Mononuclear cell (primary cell): ENCODE data around the gene PLVAP. TPM values are rescaled to one million over a fixed set of nuclear protein-coding genes. Genes with fewer than 3 reads are reported as not detected.

Source experiments
- H3K27me3 ChIP-seq: 2 replicates; pipeline ENCODE4 v1.6.0; 2011; ENCODE audit warnings: low read length, control low read depth; ENCODE audit not compliant: insufficient read depth
- H3K4me1 ChIP-seq: 2 replicates; pipeline ENCODE4 v1.5.1; 2011; ENCODE audit warnings: mild to moderate bottlenecking, low read length, control low read depth; ENCODE audit not compliant: insufficient read depth
- H3K4me3 ChIP-seq: 2 replicates; pipeline ENCODE4 v1.5.1; 2011; ENCODE audit warnings: mild to moderate bottlenecking, low read length, moderate library complexity
- H3K9me3 ChIP-seq: 2 replicates; pipeline ENCODE4 v1.5.1; 2011; ENCODE audit warnings: low read depth, mild to moderate bottlenecking, control low read depth, low read length
- total RNA-seq: library from RNA; depleted of rRNA; stranded (reverse); fragments of >200 nt; gene quantifications from one replicate; pipeline ENCODE4 v1.2.3, GENCODE V29; 2012

Gene PLVAP
- total RNA-seq, 1 donor: 0.63 TPM

GRCh38 chr19:17327068-17327653 is 50.0 kb downstream of the PLVAP start:
- no peaks in the 10 kb centered on the region for H3K9me3 ChIP-seq
- peaks cover 11% of the 10 kb centered on the region for H3K4me1 ChIP-seq

DNA sequence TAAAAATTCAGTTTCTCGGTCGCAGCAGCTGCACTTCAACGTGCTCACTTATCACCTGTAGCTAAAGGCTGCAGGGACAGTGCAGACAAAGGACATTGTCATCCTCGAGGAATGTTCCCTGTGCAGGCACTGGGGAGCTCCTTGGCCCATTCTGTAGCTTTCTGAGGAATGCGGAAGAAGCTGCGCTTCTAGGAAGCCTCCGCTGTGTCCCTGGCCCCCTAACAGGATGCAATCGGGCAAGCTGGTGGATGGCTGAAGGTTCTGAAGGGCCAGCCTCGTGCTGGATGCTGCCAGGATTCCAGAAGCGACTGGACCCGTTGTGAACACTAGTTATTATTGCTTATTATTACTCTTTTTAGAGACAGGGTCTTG is 50.6 kb downstream of the PLVAP start:
- H3K27me3 ChIP-seq: peaks cover 14% of the 10 kb centered on the region
- H3K9me3 ChIP-seq: no peaks in the 10 kb centered on the region
- H3K4me1 ChIP-seq: peaks cover 11% of the 10 kb centered on the region
- H3K4me3 ChIP-seq: no peak overlapping the region

More at GRCh38 chr19:17327068-17327653, 50.0 kb downstream of the PLVAP start:
- peaks cover 14% of the 10 kb centered on the region for H3K27me3 ChIP-seq
- no peak overlapping the region for H3K4me3 ChIP-seq

- H3K27me3 ChIP-seq: peaks cover 14% of the 10 kb centered on the region
These were observed 51.1 kb downstream of the PLVAP start for GRCh38 chr19:17325881-17326594.

DNA sequence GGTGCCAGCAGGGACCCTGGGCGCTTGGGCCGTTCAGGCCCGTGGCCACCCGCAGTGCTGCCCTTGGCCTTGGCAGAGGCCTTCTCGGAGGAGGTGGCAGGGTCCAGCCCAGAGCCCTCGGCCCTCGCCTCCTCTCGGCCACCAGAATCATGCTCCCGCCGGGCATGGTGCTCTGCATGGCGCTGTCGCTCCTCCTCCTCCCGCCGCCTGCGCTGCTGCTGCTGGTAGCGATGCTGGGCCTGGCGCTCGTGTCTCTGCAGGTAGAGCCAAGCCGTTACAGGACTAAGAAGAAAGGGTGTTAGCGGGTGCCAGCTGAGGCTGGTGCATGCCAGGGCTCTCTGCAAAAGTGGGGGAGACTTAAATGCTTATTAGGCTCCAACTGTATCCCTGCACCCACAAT is 52.0 kb downstream of the PLVAP start:
- peaks cover 11% of the 10 kb centered on the region for H3K4me1 ChIP-seq
- no peak overlapping the region for H3K4me3 ChIP-seq
- peaks cover 11% of the 10 kb centered on the region for H3K27me3 ChIP-seq
- no peaks in the 10 kb centered on the region for H3K9me3 ChIP-seq

More at GRCh38 chr19:17325881-17326594, 51.1 kb downstream of the PLVAP start:
- H3K9me3 ChIP-seq: no peaks in the 10 kb centered on the region
- peaks cover 11% of the 10 kb centered on the region for H3K4me1 ChIP-seq
- no peak overlapping the region for H3K4me3 ChIP-seq

GRCh38 chr19:17324357-17325114 is 52.6 kb downstream of the PLVAP start:
- H3K4me3 ChIP-seq: no peak overlapping the region
- H3K27me3 ChIP-seq: peaks cover 5% of the 10 kb centered on the region
- H3K4me1 ChIP-seq: peaks cover 9% of the 10 kb centered on the region
- no peaks in the 10 kb centered on the region for H3K9me3 ChIP-seq

GRCh38 chr19:17323964-17324332 is 53.2 kb downstream of the PLVAP start:
- Histone ChIP-seq H3K27me3 (no peaks in the 10 kb centered on the region), H3K9me3 (no peaks in the 10 kb centered on the region), H3K4me3 (no peak overlapping the region), H3K4me1 (peaks cover 3% of the 10 kb centered on the region)

DNA sequence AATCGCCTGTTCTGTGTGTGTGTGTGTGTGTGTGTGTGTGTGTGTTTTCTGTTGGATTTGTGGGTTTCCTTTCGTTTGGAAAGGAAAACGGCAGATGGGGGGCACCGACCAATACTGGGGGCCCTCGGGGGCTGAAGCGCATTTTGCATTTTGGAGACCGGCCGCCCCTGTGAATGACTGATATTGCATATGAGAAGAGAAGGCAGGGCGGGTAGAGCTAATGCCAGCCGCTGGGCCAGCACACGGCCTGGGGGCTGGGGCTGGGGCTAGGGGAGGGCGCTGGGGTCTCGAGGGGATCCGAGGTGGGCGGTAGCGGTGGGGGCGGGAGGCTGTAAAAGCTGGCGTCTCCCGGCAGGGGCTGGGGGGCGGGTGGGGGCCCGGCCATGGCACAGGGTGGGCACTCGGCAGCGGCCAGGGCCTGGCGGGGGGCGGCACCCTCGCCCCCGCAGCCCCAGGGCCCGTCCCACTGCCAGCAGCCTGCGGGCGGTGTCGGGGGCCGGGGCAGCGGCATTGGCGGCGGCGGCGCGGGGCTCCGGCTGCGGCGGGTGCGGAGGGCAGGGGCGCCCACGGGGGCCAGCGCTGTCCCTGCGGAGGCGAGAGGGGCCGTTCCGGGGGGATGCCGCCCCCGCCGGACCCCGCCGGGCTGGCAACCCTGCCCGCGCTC is 53.7 kb downstream of the PLVAP start:
- Histone ChIP-seq H3K4me1 (no peaks in the 10 kb centered on the region), H3K4me3 (no peak overlapping the region), H3K27me3 (no peaks in the 10 kb centered on the region)

DNA sequence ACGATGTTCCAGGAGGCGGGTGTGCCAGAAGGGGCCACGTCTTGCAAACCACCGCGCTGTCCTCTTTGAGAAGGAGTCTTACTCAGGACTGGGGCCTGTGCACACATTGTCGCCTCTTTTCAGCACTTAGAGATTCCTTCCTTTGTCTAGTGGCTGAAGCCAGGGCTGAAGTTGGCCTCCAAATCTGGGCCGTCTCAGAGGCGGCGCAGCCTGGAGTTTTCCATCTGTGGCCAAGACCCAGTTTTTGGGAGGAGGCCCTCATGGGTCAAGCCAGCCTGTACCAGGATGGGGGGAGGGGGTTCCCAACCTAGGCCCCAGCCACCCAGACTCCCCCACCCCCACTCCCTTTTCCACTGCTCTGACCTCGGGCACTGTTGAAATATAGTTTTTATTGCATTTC is 54.3 kb downstream of the PLVAP start:
- no peaks in the 10 kb centered on the region for H3K9me3 ChIP-seq
- H3K4me1 ChIP-seq: no peaks in the 10 kb centered on the region
- H3K4me3 ChIP-seq: no peak overlapping the region
- no peaks in the 10 kb centered on the region for H3K27me3 ChIP-seq

More for the DNA sequence above, 53.7 kb downstream of the PLVAP start:
- H3K9me3 ChIP-seq: no peaks in the 10 kb centered on the region

DNA sequence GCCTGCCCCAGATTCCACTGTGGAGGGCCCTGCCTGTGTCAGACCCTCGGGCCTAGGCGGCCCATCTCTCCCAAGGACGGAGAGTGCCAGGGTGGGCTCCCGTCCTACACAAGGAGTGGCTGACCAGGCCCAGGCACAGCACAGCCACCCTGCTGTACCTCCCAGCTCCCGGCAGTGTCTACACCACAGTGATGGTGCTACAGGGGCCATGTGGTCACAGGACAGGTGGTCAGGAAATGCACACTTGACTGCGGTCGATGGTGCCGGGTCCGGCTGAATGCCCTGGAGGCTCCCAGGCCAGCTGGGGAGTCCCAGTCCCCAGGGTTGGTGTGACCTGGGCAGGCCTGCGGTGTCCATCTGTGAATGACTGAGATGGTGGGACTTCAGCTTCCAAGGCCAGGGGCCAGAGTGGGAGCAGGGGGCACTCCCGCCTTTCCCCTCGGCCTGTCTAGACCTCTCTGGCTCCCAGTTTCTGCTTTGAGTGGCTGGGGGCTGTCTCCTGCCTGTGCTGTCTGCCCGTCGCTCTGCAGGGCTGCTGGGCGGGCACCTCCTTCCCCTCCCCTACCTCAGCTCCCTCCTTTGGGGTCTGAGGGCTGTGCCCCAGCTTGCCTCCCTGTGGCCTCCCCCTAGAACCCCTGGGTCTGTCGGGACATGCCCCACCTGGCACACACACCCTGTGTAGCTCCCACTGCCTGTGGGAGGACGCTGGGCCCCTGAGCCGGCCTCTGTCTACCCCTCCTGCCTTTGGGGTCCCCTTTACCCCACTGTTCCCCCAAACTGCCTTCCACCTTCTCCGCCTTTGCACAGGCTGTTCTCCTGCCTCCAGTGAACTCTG is 55.3 kb downstream of the PLVAP start:
- Histone ChIP-seq H3K9me3 (no peaks in the 10 kb centered on the region), H3K4me3 (no peak overlapping the region), H3K27me3 (no peaks in the 10 kb centered on the region), H3K4me1 (peaks cover 7% of the 10 kb centered on the region)

DNA sequence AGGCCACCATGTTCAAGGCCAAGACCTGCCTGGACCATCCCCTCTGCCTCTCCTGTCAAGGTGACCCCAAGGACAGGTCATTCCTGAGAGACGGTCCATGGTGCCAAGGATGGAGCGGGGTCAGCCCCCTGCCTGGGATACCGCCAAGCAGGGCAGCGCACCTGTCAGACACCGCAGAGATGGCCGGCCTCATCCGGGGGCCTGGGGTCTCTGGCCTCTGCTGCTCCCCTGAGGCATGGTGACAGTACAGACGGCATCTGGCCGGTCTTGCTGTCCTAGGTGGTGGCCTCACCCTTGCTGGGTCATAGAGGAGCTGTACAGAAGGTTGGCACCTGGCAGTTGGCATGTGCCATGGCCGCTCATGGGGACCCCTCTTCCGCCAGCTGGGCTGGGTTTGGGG is 56.7 kb downstream of the PLVAP start:
- no peak overlapping the region for H3K4me3 ChIP-seq
- H3K4me1 ChIP-seq: peaks cover 8% of the 10 kb centered on the region
- no peaks in the 10 kb centered on the region for H3K27me3 ChIP-seq
- no peaks in the 10 kb centered on the region for H3K9me3 ChIP-seq

DNA sequence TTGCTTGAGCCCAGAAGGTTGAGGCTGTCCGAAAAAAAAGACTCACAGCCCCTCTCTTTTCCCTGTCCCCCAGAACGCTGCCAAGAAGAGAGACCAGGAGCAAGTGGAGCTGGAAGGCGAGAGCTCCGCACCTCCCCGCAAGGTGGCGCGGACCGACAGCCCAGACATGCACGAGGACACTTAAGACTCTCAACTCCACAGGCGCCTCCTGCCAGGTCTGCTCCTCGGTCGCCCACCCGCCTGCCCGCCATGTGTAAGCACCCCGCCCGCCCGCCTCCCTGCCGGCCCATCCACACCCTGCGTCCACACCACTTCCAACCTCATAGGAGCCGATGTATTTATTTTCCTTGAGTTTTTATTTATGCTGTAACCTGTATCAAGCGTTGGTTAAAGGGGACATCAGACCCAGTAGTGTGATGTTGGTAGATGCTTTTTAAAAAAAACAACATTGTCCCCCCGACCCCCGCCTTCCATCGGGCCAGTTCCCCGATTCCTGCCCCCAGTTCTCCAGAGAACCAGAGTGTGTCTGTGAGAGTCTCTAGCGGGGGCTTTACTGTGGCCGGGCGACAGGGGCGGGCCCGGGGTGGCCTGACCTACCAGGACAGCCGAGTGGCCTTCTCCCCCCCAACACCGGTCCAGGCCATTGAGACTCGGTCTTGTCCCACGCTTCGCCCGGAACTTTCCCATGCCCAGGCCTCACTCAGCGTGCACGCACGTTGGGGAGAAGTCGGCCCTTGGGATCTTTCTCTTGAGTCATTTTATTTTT is 57.5 kb downstream of the PLVAP start:
- no peaks in the 10 kb centered on the region for H3K9me3 ChIP-seq
- peaks cover 8% of the 10 kb centered on the region for H3K4me1 ChIP-seq
- no peaks in the 10 kb centered on the region for H3K27me3 ChIP-seq
- no peak overlapping the region for H3K4me3 ChIP-seq

DNA sequence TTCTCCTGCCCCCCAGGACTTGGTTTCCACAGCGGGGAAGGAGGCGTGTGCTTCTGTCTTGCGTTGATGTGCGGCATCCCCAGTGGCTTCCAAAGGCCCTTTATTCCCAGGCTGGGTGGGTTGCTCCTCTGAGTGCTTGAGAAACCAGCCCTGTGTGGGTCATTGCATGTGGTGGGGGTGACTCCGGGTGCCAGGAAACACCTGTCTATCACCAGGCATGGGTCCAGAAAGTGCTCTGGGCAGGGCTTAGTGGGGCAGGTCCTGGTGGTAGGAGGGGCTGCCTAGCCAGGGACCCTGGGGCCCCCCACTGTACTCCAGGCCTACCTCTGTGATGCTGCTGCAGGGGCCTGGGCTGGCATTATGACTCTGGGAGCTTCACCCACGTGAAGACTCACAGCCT is 58.2 kb downstream of the PLVAP start:
- no peaks in the 10 kb centered on the region for H3K27me3 ChIP-seq
- no peak overlapping the region for H3K4me3 ChIP-seq
- H3K4me1 ChIP-seq: peaks cover 8% of the 10 kb centered on the region
- H3K9me3 ChIP-seq: no peaks in the 10 kb centered on the region

- peaks cover 23% of the 10 kb centered on the region for H3K4me1 ChIP-seq
- no peak overlapping the region for H3K4me3 ChIP-seq
- no peaks in the 10 kb centered on the region for H3K9me3 ChIP-seq
- H3K27me3 ChIP-seq: no peaks in the 10 kb centered on the region
These were observed 63.0 kb downstream of the PLVAP start for GRCh38 chr19:17314007-17314593.
